ENCODE measurements around the gene TOPAZ1. TPM values are rescaled to one million over a fixed set of nuclear protein-coding genes. Genes with fewer than 3 reads are reported as not detected.

The TOPAZ1 gene
- total and polyA plus RNA-seq, 9 of the 15 experiments (the other 6 are each of a cell fraction or from before 2014, with no cell fraction given), result 0.01 TPM; not detected in 8

GRCh38 chr3:44338010-44338827, 96.5 kb downstream of the TOPAZ1 start, which contains the start of gene TCAIM (continued):
- TF ChIP-seq ETS2 (tag; IDR thresholded peaks at IDR 0.05; ENCODE audit: borderline replicate concordance, poor library complexity, severe bottlenecking) (no peak), CEBPB (tag; IDR thresholded peaks at IDR 0.05) (no peak), LCOR (CRISPR knock-in tag; IDR thresholded peaks at IDR 0.05) (peak; percentile 70), FOXP4 (CRISPR knock-in tag; IDR thresholded peaks at IDR 0.05; ENCODE audit: borderline replicate concordance) (peak; percentile 95), HNRNPK (IDR thresholded peaks at IDR 0.05; ENCODE audit: low read depth, low read length, poor library complexity, severe bottlenecking) (peak; percentile 53), ZNF699 (CRISPR knock-in tag; IDR thresholded peaks at IDR 0.05; ENCODE audit: insufficient replicate concordance) (no peak), MITF (IDR thresholded peaks at IDR 0.05) (no peak), SPI1 (IDR thresholded peaks at IDR 0.05; ENCODE audit: borderline replicate concordance, low read depth, low read length) (0 out of 2 replicates have a peak, but pooled peaks have one; percentile 37), AFF1 (IDR thresholded peaks at IDR 0.05; ENCODE audit: low read depth in 1 of 2, partially characterized antibody in 2 of 2) (no peak), ZNF232 (CRISPR knock-in tag; IDR thresholded peaks at IDR 0.05) (peak; percentile 86), ZKSCAN8 (CRISPR knock-in tag; IDR thresholded peaks at IDR 0.05) (no peak), SMC3 (conservative IDR thresholded peaks at IDR 0.05; ENCODE audit: insufficient read depth, low read depth, low read length) (no peak), TAF15 (IDR thresholded peaks at IDR 0.05; ENCODE audit: low read depth, low read length) (no peak), SMARCA5 (IDR thresholded peaks at IDR 0.05) (no peak), KAT7 (CRISPR knock-in tag; IDR thresholded peaks at IDR 0.05; ENCODE audit: borderline replicate concordance) (peak; percentile 90; the same call in 1 of the 2 replicates), MYNN (IDR thresholded peaks at IDR 0.05) (peak; percentile 81; the same call in 1 of the 2 replicates), MYNN (CRISPR knock-in tag; IDR thresholded peaks at IDR 0.05) (no peak), ZFPM2 (CRISPR knock-in tag; IDR thresholded peaks at IDR 0.05) (peak; percentile 83; the same call in 1 of the 2 replicates), GTF2E2 (tag; IDR thresholded peaks at IDR 0.05) (peak; percentile 94), ADNP (tag; IDR thresholded peaks at IDR 0.05) (no peak)

Measured in K562 (cell line).